NCI-H748 treated with DMSO at 0.1 percent for 48 hours (cell line): Measurements from ENCODE around the gene ZNF609.
"Not testable (repeated sequence)": the region's sequence is repeated elsewhere in the genome, so short reads cannot be mapped to it uniquely, and the experiment has no call there.

Experiments
- DNase-seq: peaks from one replicate; lab custom pipeline; 2025; lab: John Stamatoyannopoulos, UW

The ZNF609 gene

GRCh38 chr15:64623347-64623996 lies 163.1 kb downstream of the ZNF609 start:
- DNase-seq: no peak

- no peak for DNase-seq
Observed at GRCh38 chr15:64624242-64624641, 163.9 kb downstream of the ZNF609 start.

DNA sequence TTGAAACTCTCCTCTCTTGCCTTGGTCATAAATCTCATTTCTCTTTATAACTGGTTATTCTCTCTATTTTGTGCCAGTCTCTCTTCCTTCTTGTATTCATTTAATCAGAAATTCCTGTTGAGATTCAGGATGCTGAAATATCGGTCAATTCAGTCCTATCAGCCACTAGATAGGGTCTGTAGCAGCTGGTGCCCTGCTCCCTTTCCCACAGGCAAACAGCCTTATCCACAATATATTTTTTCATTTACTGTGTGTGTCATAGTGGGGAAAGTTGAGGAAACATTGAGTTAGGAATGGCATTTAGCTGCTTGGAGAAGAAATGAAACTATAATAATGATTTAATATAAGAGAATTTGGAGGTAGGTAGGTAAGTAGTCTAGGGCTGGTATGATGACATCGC lies 168.7 kb downstream of the ZNF609 start:
- no peak for DNase-seq

- no peak for DNase-seq
Observed at GRCh38 chr15:64630396-64631107, 170.2 kb downstream of the ZNF609 start.

- DNase-seq: not testable (repeated sequence)
Observed at GRCh38 chr15:64632639-64633038, 172.3 kb downstream of the ZNF609 start.

GRCh38 chr15:64633332-64633731 lies 173.0 kb downstream of the ZNF609 start:
- DNase-seq: no peak

GRCh38 chr15:64634027-64634426 lies 173.6 kb downstream of the ZNF609 start:
- DNase-seq: no peak

- peak; percentile 39 for DNase-seq
Observed at GRCh38 chr15:64634576-64635498, 174.5 kb downstream of the ZNF609 start.

- no peak for DNase-seq
Observed at GRCh38 chr15:64635499-64636495, 175.4 kb downstream of the ZNF609 start.

DNA sequence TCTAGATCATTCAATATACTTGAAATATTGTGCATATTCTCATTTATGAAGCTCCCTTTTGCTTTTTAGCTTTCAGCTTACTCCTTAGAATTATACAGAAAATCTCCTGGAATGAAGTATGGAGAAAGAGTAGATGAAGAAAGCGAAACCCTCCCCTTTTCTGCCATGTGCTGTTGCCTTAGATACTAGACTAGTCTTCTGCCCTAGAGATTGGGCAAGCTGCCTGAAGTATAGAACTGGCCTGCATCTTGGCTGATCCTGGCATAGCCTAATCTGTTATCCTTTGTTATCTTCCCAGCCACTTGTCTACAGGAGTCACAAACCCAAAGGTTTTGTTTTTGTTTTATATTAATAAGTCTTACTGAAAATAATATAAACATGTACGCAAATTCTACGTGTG lies 176.2 kb downstream of the ZNF609 start:
- DNase-seq: no peak

GRCh38 chr15:64637412-64637811 lies 177.0 kb downstream of the ZNF609 start:
- no peak for DNase-seq

DNA sequence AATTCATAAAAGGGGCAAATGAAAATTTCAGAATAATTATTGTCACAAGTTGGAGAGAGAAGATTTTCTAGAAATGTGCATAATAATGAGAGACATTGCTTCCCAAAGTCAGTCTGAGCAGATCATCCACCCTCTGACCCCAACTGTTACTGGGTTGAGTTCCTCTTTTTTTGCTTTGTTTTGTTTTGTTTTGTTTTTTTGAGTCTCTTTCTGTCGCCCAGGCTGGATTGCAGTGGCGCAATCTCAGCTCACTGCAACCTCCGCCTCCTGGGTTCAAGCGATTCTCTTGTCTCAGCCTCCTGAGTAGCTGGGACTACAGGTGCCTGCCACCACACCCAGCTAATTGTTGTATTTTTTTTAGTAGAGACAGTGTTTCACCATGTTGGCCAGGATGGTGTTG lies 179.4 kb downstream of the ZNF609 start:
- not testable (repeated sequence) for DNase-seq

DNA sequence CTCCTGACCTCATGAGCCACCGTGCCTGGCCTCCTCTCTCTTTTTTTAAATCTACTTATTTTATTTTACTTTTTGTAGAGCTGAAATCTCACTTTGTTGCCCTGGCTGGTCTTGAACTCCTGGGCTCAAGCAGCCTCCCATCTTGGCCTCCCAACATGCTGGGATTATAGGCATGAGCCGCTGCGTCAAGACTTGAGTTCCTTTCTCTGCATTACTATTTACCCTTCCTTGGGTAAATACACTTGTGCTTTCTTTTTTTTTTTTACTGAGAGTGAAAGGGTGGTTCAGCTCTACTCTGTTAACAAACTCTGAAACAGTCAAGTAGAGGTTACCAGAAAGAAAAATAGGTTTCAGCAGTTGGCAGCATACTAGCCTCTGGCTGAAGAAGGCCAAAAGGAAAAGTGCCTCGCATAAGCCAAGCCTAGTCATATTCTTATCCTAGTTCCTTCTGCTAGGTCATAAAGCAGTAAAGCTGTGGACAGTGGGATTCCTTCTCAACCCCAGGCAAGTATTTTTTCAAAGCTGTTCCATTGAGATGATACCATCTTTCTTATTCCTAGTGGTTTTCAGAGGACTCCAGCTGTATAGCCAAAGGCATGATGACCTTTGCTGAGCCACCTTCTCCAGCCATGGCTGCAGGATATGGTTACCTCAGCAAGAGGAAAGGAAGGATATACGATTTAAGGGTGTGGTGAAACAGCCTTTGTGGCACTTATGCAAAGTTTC lies 179.9 kb downstream of the ZNF609 start:
- DNase-seq: no peak

DNA sequence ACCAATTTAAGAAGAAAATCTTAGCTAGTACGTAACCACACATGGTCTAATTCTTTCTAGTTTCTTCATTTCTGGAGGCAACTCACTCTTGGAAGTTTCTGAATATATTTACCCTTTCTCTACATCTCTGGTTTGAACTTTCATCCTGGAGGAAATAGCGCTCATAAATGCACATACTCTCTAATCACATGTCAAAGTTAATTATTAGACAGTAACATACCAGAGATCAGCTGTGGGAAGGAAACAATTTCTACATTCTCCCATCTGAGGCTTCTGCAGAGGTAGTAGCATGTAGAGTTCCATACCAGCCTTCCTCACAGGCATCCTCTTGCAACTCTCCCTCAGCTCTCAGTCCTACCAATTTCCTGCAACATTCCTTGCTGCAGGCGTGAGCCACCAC lies 182.5 kb downstream of the ZNF609 start:
- no peak for DNase-seq

DNA sequence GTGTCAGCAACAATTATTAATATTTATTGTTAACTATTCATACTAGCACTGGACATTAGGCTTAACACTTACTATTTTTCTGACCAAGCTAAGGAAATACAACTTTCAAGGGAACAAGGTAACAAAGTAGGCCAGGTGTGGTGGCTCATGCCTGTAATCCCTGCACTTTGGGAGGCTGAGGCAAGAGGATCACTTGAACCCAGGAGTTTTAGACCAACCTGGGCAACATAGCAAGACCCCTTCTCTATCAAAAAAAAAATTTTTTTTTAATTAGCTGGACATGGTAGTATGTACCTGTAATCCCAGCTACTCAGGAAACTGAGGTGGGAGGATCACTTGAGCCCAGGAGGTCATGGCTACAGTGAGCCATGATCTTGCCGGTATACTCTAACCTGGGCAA lies 183.3 kb downstream of the ZNF609 start:
- DNase-seq: no peak

DNA sequence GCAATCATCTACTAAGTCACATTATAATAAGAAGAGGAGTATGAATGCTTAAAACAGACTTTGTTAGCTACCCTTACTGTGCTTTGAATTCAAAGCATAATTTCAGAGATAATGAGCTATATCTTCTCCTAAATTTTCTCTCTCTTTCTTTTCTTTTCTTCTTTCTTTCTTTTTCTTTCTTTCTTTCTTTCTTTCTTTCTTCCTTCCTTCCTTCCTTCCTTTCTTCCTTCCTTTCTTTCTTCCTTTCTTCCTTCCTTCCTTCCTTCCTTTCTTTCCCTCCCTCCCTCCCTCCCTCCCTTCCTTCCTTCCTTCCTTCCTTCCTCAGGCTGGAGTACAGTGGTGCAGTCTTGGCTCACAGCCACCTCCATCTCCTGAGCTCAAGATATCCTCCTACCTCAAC lies 184.4 kb downstream of the ZNF609 start:
- not testable (repeated sequence) for DNase-seq

DNA sequence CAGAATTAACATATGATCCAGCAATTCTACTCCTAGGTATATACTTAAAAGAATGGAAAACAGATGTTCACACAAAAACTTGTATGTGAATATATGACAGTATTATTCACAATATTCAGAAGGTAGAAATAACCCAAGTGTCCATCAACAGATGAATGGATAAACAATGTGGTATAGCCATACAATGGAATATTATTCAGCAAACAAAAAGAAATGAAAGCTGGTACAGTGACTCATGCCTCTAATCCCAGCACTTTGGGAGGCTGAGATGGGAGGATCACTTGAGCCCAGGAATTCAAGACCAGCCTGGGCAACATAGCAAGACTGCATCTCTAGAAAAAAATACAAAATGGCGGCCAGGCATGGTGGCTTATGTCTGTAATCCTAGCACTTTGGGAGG lies 185.6 kb downstream of the ZNF609 start:
- DNase-seq: no peak

DNA sequence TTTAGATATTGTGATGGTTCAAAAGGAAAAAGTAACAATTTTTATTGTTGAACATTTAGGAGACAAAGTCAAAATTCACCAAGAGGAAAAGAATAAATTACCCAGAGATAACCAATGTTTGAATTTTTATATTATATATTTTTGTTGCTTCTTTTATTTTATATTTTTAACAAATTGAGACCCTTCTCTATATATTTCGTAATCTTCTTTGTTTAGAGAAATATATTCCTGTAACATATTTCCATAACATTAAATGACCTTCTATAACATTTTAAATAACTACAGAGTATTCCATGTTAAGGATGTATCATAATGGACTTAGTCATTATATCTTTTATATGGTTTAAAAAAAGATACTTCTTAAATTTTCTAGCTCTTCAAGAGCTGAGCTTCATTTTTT lies 187.0 kb downstream of the ZNF609 start:
- no peak for DNase-seq

- no peak for DNase-seq
Observed at GRCh38 chr15:64650552-64650951, 190.2 kb downstream of the ZNF609 start.

DNA sequence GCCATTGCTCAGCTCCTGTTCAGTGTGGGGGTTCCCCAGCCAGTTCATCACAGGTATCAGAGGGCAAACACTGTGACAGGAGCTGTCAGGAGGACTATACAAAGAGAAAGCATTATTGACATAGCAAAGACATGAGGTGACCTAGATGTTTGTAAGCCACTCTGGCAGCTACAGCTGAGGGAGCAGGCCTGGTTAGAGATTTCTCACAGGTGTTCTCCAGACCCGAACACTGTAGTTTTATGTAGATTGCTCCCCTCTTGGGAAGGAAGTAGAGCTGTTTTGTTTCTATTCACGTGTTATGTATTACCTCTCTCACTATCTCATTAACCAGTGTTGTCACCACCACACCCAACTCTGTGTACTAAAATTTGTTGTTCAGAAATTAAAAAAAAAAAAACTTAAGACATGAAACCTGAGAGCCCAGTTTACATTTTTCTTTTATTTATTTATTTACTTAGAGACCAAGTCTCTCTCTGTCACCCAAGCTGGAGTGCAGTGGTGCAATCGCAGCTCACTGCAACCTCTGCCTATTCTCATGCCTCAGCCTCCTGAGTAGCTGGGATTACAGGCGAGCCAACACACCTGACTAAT lies 191.3 kb downstream of the ZNF609 start:
- no peak for DNase-seq
